SJSA1 (cell line): ENCODE results near the gene SLC2A13. TPM values are rescaled to one million over a fixed set of nuclear protein-coding genes. Genes with fewer than 3 reads are reported as not detected.
A peak's percentile ranks its signal among the peaks of the same experiment; 100 is the strongest.

Experiments
- DNase-seq, 2 experiments: peaks; one replicate each; pipeline ENCODE4 v3.0.0-alpha.2; 2015 to 2020; ENCODE audit warnings: low spot score in 2 of 2, low read depth in 1 of 2
- H3K27ac ChIP-seq: fragments of 250-450 bp; sonication (Bioruptor Pico); 2 replicates; pipeline ENCODE4 v1.5.1; 2020; ENCODE audit warnings: mild to moderate bottlenecking, moderate library complexity
- H3K27me3 ChIP-seq: fragments of 250-450 bp; sonication (Bioruptor Pico); replicated peaks from 2 replicates; pipeline ENCODE4 v1.5.1; 2020; ENCODE audit warnings: mild to moderate bottlenecking, moderate library complexity
- H3K36me3 ChIP-seq: fragments of 250-450 bp; sonication (Bioruptor Pico); 2 replicates; pipeline ENCODE4 v1.5.1; 2020; ENCODE audit warnings: mild to moderate bottlenecking
- H3K4me1 ChIP-seq: fragments of 250-450 bp; sonication (Bioruptor Pico); replicated peaks from 2 replicates; pipeline ENCODE4 v1.6.1; 2021; ENCODE audit warnings: mild to moderate bottlenecking
- H3K4me3 ChIP-seq: fragments of 250-450 bp; sonication (Bioruptor Pico); 2 replicates; pipeline ENCODE4 v1.5.1; 2020; ENCODE audit warnings: mild to moderate bottlenecking
- H3K9me3 ChIP-seq: fragments of 250-450 bp; sonication (Bioruptor Pico); replicated peaks from 2 replicates; pipeline ENCODE4 v1.5.1; 2020; ENCODE audit warnings: mild to moderate bottlenecking
- total RNA-seq: library from RNA; depleted of rRNA; stranded (reverse); fragments of >200 nt; shearing (Covaris generic); gene quantifications from 2 replicates; pipeline ENCODE4 v1.2.3, GENCODE V29; 2014; rRNA removed

Gene SLC2A13
- 1.6 and 2.9 TPM in 2 replicates for total RNA-seq

DNA sequence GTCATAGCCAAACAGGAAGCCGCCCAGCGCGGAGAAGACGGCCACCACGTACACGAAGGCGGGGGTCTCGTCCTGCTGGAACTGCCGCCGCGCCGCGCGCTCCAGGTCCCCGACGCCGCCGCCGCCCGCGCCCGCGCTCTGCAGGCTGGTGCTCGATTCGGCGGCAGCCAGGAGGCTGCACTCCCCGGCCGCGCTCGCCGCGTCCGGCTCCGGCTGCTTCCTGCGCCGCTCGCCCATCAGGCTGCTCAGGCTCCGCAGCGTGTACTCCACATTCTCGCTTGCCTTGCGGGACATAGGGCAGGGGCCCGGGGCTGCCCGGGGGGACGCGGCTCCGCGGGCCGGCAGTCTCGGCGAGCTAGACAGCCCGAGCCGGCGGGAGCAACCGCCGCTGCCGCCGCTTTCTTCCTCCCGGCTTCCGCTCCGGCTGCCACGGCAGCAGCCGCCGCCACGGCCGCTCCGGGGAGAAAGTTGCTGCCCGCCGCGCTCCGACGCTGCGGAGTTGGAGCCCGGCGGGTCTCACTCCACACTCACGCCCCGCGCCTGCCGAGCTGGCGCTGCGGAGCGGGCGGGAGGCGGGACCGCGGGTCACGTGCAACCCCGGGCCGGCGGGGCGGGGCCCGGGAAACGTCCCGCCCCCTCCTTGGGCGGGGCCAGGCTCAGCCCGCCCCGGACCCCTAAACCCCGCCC lies at the start of gene SLC2A13:
Gene SLC2A13, minus strand, starts transcription at position 567 of the 687 bp plus-strand sequence. Its CDS starts 273 bp downstream, at position 294.
- H3K27ac ChIP-seq, result no peak within 1 kb of the TSS
- H3K4me1 ChIP-seq, result peaks cover 10% of the 10 kb centered on the region
- H3K9me3 ChIP-seq, result no peaks in the 10 kb centered on the region
- H3K27me3 ChIP-seq, result no peaks in the 10 kb centered on the region
- peak; percentile 46 to 59 for DNase-seq
- H3K36me3 ChIP-seq, result no peaks in the 10 kb centered on the region
- peak within 1 kb of the TSS; percentile 72 for H3K4me3 ChIP-seq

DNA sequence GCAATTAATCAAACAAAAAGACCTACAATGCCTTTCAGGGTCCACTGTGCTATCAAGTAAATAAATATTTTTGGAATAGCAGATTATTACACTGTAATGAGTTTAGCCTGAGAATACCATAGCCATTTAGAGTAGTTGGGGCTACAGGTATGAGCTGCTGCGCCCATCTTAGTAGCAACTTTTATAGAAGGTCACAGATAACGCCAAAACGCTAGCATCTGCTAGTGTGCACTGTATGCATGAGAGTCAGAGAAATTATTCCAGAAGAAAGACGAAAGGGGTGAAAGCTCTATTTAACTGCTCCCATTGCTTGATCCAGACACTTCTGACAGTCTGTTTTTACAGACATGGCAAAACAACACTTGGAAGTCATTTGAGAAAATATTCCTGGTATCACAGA lies 48.5 kb upstream of the SLC2A13 start:
- Histone ChIP-seq H3K4me1 (peaks cover 9% of the 10 kb centered on the region), H3K27ac (no peak overlapping the region), H3K27me3 (no peaks in the 10 kb centered on the region), H3K4me3 (no peak overlapping the region), H3K36me3 (no peaks in the 10 kb centered on the region), H3K9me3 (no peaks in the 10 kb centered on the region)
- DNase-seq, result peak; percentile 56 to 61

DNA sequence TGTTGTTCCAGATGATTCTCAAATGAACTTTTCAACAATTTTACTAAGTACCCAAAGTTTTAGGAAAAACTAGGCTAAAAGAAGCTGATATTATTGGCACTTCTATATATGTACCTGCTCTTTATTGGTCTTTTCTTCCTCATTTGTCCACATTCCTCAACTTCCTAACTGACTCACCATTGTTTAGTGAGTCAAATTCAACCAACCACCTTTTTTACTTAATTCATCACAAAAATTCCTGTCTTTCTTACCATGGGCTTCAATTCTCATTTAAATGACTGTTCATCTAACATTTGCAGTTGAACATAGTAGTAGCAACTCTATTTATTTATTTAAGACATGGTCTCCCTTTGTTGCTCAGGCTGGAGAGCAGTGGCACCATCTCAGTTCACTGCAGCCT lies 47.6 kb upstream of the SLC2A13 start:
- no peak overlapping the region for H3K27ac ChIP-seq

DNA sequence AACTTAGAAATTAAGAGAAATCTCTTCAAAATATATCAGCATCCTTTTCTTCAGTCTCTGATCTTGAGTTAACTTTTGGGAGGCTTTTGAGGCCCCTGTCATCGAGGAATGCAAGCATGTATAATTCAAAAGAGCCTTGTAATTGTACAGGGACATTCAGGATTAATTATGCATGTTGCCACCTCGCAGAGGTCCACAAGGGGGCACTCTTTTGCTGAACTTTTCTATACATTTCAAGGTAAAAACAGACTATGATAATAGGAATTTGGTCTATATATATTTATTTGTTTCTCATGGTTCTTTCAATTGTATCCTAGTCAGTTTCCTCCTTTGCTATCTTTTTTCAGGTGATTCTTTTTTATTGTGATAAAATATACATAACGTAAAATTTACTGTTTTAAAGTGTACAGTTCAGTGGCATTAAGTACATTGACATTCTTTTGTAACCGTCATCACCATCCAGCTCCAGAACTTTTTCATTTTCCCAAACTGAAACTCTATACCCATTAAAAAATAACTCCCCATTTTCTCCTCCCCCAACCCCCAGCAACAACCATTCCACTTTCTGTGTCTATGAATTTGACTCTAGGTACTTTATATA lies 47.0 kb upstream of the SLC2A13 start:
- H3K4me1 ChIP-seq, result peaks cover 9% of the 10 kb centered on the region
- peak; percentile 95 to 96 for DNase-seq
- H3K27me3 ChIP-seq, result no peaks in the 10 kb centered on the region
- H3K4me3 ChIP-seq, result no peak overlapping the region
- no peaks in the 10 kb centered on the region for H3K9me3 ChIP-seq
- no peak overlapping the region for H3K27ac ChIP-seq
- no peaks in the 10 kb centered on the region for H3K36me3 ChIP-seq

More for the DNA sequence above, 47.6 kb upstream of the SLC2A13 start:
- Histone ChIP-seq H3K4me1 (peaks cover 9% of the 10 kb centered on the region), H3K36me3 (no peaks in the 10 kb centered on the region), H3K4me3 (no peak overlapping the region), H3K9me3 (no peaks in the 10 kb centered on the region), H3K27me3 (no peaks in the 10 kb centered on the region)
- DNase-seq, result peak in 1 of 2 experiments; percentile 79

DNA sequence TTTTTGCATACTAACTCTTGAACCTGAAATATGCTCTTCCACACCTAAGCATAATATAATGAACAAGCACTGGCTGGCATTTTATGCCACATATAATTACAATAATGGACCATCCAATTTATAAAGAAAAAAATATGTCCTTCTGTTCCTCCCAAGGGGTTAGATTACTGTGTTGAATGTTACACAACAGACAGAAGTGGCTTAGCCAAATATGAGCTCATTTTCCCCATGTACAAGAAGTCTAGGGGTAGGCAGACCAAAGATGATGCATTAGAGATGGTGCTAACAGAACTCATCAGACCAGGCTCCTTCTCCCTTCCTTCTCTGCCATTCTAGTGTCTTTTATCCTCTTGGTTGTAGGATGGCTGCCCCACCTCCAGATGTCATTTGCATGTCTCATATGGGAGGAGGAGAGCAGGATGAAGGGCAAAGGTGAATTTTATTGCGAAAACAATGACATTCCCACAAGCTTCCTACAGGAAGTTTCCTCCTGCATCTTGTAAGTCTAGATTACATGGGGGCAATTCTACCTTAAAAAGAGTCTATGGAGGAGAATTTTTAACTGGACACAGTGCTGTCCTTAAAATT lies 43.9 kb upstream of the SLC2A13 start:
- Histone ChIP-seq H3K4me3 (no peak overlapping the region), H3K36me3 (no peaks in the 10 kb centered on the region), H3K27ac (no peak overlapping the region), H3K9me3 (no peaks in the 10 kb centered on the region), H3K27me3 (no peaks in the 10 kb centered on the region), H3K4me1 (peaks cover 9% of the 10 kb centered on the region)
- peak; percentile 60 to 71 for DNase-seq

DNA sequence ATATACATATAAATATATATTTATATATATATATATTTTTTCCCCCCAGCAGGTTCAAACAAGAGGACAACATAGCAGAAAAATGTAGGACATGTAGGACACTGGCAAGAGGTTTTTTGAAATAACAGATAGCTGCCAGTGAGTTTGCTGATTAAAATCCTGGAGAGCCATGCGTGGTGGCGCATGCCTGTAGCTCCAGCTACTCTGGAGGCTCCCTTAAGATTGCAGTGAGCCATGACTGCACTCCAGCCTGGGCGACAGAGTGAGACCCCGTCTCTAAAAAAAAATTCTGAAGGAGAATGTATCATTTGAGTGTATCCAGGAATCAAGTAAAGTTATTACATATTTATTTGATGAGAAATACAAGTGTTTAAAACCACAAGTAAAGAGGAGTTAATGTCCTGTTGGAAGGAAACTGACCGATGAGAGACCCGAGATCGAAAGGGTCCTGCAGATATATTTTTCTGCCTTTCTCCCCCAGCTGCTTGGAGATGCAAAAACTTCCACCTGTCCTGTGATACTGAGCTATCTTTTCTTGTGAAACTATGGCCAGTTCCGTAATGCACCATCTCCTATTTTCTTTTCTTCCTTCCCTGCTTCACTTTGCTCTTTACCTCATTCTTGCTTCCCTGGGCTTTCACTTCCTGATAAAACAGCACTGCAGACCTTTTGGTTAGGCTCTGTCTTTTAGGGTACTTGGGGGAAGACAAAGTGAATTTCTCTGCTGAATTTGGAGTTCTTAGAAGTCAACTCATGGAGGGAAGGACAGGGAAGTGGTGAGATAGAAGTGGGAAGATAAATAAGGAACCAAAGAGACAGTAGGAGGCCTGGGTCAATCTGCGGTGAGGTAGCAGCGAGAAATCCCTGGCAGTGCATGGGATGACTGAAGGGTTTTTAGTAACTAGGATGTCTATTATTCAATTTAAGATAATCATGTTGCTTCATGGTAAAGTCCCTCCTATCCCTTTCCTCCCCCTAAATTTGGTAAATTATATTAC lies 41.2 kb upstream of the SLC2A13 start:
- peak; percentile 67 to 71 for DNase-seq
- H3K27me3 ChIP-seq, result no peaks in the 10 kb centered on the region
- H3K36me3 ChIP-seq, result no peaks in the 10 kb centered on the region
- H3K4me3 ChIP-seq, result no peak overlapping the region
- H3K27ac ChIP-seq, result no peak overlapping the region
- no peaks in the 10 kb centered on the region for H3K9me3 ChIP-seq
- H3K4me1 ChIP-seq, result peaks cover 5% of the 10 kb centered on the region

DNA sequence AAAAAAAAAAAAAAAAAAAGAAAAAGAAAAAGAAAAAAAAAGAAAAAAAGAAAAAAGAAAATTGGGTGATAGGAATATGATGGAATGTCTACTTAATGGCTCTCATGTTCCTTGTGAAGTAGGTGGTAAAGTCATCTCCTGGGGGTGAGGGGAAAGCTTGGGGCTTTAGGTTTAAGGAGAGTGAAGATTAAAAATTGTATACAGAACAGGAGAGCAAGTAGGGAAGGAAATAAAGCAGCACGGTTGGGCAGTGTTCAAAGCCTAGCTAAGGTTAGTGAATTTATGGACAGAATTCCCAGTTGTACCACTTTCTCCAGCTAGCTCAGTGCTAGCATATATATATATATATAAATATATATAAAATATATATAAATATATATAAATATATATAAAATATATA lies 40.0 kb upstream of the SLC2A13 start:
- peak; percentile 59 to 77 for DNase-seq
- no peaks in the 10 kb centered on the region for H3K36me3 ChIP-seq
- no peak overlapping the region for H3K4me3 ChIP-seq
- no peak overlapping the region for H3K27ac ChIP-seq
- H3K27me3 ChIP-seq, result no peaks in the 10 kb centered on the region
- no peaks in the 10 kb centered on the region for H3K9me3 ChIP-seq
- peaks cover 10% of the 10 kb centered on the region for H3K4me1 ChIP-seq

DNA sequence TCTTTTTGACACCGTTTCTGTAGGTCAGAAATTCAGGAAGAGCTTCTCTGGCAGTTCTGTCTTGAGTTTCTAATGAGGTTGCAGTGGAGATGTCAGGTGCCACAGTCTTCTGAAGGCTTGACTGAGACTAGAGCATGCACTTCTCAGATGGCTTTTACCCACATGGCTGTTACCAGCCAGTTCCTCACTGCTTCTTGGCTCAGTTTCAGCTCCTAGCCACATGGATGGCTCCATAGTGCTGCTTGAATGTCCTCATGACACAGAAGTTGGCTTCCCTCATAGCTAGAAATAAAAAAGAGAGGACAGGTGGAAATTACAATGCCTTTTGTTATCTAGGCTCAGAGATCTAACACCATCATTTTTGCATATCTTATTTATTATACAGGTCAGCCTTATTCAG lies 38.1 kb upstream of the SLC2A13 start:
- H3K36me3 ChIP-seq, result no peaks in the 10 kb centered on the region

DNA sequence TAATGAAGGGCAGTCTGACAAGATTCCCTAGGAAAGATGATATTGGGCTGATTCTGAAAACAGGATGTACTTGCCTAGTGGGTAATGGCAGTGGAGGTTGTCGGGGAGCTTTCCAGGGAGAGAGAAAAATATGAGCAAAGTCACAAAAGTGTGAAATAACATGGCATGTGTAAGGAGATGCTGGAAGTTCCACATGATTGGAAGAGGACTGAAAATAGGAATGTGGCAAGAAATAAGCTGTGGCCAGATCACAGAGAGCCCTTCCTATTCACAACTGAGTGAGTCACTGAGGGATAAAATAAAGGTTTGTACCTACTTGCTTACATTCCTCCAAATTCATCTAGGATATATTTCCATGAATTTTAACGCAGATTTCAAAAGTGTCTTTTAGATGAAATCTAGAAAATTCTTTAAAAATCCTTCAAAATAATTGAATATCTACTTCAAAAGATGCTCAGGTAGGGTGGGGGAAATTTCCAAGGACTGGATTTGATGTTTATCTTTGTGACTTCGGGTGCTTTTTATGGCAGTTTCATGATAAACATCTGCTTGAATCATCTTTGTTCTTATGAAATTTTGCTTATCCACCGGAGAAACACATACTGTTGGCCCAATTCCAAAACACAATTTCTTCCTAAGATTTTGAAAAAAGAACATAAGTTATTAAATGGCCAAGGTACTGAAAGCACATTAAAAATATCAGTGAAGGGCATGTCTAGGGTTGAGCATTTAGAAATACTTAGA lies 36.3 kb upstream of the SLC2A13 start:
- H3K4me3 ChIP-seq, result no peak overlapping the region
- peaks cover 10% of the 10 kb centered on the region for H3K4me1 ChIP-seq
- no peaks in the 10 kb centered on the region for H3K36me3 ChIP-seq
- no peak overlapping the region for H3K27ac ChIP-seq
- no peaks in the 10 kb centered on the region for H3K27me3 ChIP-seq
- DNase-seq, result peak; percentile 76 to 93
- H3K9me3 ChIP-seq, result no peaks in the 10 kb centered on the region

More for the DNA sequence above, 38.1 kb upstream of the SLC2A13 start:
- DNase-seq, result peak; percentile 59 to 72
- no peaks in the 10 kb centered on the region for H3K27me3 ChIP-seq
- peaks cover 10% of the 10 kb centered on the region for H3K4me1 ChIP-seq
- H3K27ac ChIP-seq, result no peak overlapping the region
- H3K4me3 ChIP-seq, result no peak overlapping the region
- no peaks in the 10 kb centered on the region for H3K9me3 ChIP-seq

DNA sequence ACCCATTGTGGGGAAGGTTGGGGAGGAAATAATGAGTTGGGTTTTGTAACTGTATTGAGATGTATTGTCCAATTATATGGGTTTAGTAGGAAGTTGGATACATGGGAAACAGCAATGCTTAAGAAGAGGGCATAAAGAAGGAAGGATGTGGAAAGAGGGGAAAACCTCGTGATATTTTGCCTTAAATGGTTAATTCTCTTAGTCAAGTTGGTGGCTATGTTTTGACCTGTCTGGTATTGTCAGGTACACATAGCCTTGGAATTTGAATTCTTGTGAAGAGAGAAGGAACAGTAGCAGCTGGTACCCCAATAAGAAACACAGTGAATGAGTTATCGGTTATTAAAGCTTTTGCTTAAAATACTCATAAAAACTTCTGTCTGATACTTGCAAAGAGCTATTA lies 32.6 kb upstream of the SLC2A13 start:
- Histone ChIP-seq H3K9me3 (no peaks in the 10 kb centered on the region), H3K4me1 (peaks cover 10% of the 10 kb centered on the region), H3K36me3 (no peaks in the 10 kb centered on the region), H3K27me3 (no peaks in the 10 kb centered on the region), H3K27ac (no peak overlapping the region), H3K4me3 (no peak overlapping the region)
- DNase-seq, result no peak

DNA sequence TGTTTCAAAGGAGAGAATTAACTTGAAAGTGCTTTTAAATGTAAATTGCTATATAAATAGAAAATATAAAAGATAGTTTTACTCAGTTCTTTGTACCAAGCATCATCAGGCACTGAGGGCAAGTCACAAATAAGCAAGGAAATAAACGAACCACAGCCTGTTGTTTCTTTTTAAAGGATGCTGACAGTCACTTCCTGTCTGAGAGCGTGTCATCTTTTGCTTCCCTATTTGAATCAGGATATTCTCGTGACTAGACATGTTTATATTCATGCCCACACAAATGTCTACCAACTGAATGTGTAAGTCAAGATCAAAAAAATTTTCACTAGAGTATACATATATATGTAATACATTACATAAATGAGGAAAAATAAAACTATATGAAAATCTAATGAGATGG lies 31.4 kb upstream of the SLC2A13 start:
- no peak for DNase-seq
- H3K9me3 ChIP-seq, result no peaks in the 10 kb centered on the region
- no peak overlapping the region for H3K4me3 ChIP-seq
- H3K27ac ChIP-seq, result no peak overlapping the region
- no peaks in the 10 kb centered on the region for H3K36me3 ChIP-seq
- H3K27me3 ChIP-seq, result no peaks in the 10 kb centered on the region
- H3K4me1 ChIP-seq, result peaks cover 6% of the 10 kb centered on the region

DNA sequence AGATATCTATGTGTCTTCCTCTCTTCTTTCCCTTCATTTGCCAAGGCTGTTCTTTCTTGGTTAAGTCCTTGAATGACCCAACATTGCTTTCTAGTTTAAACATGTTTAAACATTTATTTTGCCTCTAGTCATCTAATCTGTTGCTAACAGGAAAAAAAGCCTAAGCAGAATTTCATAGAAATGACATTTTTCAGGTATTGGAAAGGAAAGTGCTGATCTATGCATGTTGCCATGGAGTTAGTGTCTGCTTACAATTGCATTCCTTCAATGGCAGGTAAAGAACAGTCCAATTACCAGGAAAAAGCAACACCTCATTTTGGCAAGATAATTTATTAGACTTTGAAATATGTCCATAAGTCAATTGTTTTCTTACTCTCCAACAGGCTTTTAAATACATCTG lies 21.5 kb upstream of the SLC2A13 start:
- no peaks in the 10 kb centered on the region for H3K4me1 ChIP-seq
- H3K9me3 ChIP-seq, result no peaks in the 10 kb centered on the region
- no peaks in the 10 kb centered on the region for H3K27me3 ChIP-seq
- no peak overlapping the region for H3K27ac ChIP-seq
- H3K36me3 ChIP-seq, result no peaks in the 10 kb centered on the region
- no peak for DNase-seq
- no peak overlapping the region for H3K4me3 ChIP-seq

DNA sequence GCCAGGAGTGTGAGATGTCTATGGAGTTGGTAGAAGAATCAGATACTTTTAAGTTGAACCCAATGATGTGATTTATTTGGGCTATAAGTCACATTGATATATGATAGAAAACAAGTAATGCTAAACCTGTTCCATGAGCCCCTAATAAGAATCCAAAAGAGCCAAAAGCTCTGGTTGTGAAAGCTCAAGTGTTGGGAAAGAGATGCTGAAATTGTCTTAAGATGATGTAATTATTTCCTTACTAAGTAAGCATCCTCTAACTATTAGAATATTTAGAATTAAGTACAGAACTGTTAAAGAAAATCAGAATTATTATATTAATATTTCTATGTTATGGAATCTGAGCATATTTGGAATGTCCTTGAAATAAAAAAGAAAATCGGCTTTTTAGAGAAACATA lies 17.6 kb upstream of the SLC2A13 start:
- Histone ChIP-seq H3K9me3 (no peaks in the 10 kb centered on the region), H3K4me1 (no peaks in the 10 kb centered on the region), H3K27me3 (no peaks in the 10 kb centered on the region), H3K27ac (no peak overlapping the region), H3K4me3 (no peak overlapping the region), H3K36me3 (no peaks in the 10 kb centered on the region)
- DNase-seq, result no peak
